Suprapubic skin (tissue), 3 donors: Measurements from ENCODE around the gene IGFN1.

Source experiments
- EP300 ChIP-seq: sonication (generic); formaldehyde crosslinking; IDR thresholded peaks from one replicate; pipeline ENCODE4 v1.6.1; 2017; ENCODE audit warnings: antibody characterized with exemption
- POLR2A ChIP-seq, 2 donors: fragments of 450-650 bp; IDR thresholded peaks; one replicate each; pipeline ENCODE4 v1.6.1; 2017; ENCODE audit warnings: antibody characterized with exemption in 2 of 2, mild to moderate bottlenecking in 2 of 2, moderate library complexity in 2 of 2
- TF ChIP-seq, protein P1 (sequence below), 2 donors: fragments of 200-600 bp in 1 of 2; fragments of 450-650 bp in 1 of 2; sonication (generic) in 1 of 2; IDR thresholded peaks; one replicate each; pipeline ENCODE4 v1.5.1; 2016 to 2019; ENCODE audit warnings: antibody characterized with exemption in 2 of 2, mild to moderate bottlenecking in 1 of 2, moderate library complexity in 1 of 2

DNA sequence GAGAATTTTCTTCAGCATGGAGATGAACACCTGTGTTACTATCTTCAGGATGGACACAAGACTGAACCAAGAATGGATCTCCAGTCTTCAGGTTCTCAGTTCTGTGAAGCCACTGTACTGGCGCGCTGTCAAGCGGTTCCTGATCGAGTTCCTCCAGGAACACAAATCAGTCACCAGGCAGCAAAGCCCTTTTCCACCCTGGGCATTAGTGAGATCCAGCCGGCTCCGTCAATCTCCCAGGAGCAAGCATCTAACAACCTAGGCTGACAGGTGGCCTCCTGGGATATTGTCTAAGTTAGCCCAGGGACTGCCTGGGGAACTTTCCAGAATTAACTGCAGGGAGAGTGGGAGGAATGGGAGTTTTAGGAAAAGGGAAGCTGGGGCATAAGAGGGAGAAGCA, 9.7 kb upstream of the IGFN1 start:
- TF ChIP-seq, protein P1, sequence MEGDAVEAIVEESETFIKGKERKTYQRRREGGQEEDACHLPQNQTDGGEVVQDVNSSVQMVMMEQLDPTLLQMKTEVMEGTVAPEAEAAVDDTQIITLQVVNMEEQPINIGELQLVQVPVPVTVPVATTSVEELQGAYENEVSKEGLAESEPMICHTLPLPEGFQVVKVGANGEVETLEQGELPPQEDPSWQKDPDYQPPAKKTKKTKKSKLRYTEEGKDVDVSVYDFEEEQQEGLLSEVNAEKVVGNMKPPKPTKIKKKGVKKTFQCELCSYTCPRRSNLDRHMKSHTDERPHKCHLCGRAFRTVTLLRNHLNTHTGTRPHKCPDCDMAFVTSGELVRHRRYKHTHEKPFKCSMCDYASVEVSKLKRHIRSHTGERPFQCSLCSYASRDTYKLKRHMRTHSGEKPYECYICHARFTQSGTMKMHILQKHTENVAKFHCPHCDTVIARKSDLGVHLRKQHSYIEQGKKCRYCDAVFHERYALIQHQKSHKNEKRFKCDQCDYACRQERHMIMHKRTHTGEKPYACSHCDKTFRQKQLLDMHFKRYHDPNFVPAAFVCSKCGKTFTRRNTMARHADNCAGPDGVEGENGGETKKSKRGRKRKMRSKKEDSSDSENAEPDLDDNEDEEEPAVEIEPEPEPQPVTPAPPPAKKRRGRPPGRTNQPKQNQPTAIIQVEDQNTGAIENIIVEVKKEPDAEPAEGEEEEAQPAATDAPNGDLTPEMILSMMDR (IDR thresholded peaks at IDR 0.05), result no peak
- TF ChIP-seq POLR2A (IDR thresholded peaks at IDR 0.05) (no peak), EP300 (no peak)
